HUES48 (cell line): ENCODE measurements around the gene FBL.
"Not testable (repeated sequence)": the region's sequence is repeated elsewhere in the genome, so short reads cannot be mapped to it uniquely, and the experiment has no call there.

ENCODE experiments used
- H3K27ac ChIP-seq: one replicate; pipeline ENCODE4 v1.7.0; 2013; ENCODE audit warnings: low read depth, low read length, inconsistent platforms
- H3K27me3 ChIP-seq: 2 replicates; pipeline ENCODE4 v1.6.1; 2013; ENCODE audit warnings: mild to moderate bottlenecking, low read length; ENCODE audit not compliant: control insufficient read depth, insufficient read depth
- H3K36me3 ChIP-seq: 2 replicates; pipeline ENCODE4 v1.6.1; 2013; ENCODE audit warnings: low read length; ENCODE audit not compliant: control insufficient read depth, insufficient read depth
- H3K4me1 ChIP-seq: 2 replicates; pipeline ENCODE4 v1.6.1; 2013; ENCODE audit warnings: mild to moderate bottlenecking, low read length; ENCODE audit not compliant: control insufficient read depth, insufficient read depth
- H3K4me3 ChIP-seq: 2 replicates; pipeline ENCODE4 v1.5.1; 2013; ENCODE audit warnings: mild to moderate bottlenecking, low read depth, low read length
- H3K9ac ChIP-seq: 2 replicates; pipeline ENCODE4 v1.6.1; 2013; ENCODE audit warnings: mild to moderate bottlenecking, low read depth, low read length, moderate library complexity
- H3K9me3 ChIP-seq: 2 replicates; pipeline ENCODE4 v1.6.1; 2013; ENCODE audit warnings: low read length; ENCODE audit not compliant: control insufficient read depth, insufficient read depth

Gene FBL

GRCh38 chr19:39823686-39824085, 22.5 kb downstream of the FBL start:
- Histone ChIP-seq H3K9me3 (no peaks in the 10 kb centered on the region), H3K27me3 (no peaks in the 10 kb centered on the region), H3K27ac (no peak overlapping the region), H3K9ac (0 out of 2 replicates have a peak overlapping the region, but pooled peaks have one; percentile 69), H3K4me1 (peaks cover 6% of the 10 kb centered on the region; the same call in 1 of the 2 replicates), H3K36me3 (peaks cover 20% of the 10 kb centered on the region), H3K4me3 (peak overlapping the region; percentile 86)

DNA sequence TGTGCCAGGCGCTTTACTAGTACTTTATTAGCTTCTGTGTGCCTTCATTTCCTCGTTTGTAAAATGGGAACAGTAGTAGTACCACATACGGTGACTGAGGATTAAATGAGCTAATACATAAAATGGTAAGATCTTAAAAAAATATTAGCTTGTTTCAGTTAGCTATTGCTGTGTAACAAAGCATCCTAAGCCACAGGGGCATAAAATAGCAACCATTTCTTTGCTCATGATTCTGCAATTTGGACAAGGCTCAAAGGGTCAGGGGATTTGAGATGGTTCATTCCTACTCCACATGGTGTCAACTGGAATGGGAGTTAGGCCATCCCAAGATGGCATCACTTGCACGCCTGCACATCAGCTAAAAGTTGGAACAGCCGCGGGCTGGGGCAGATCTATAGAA, 25.5 kb downstream of the FBL start:
- H3K4me1 ChIP-seq: peaks cover 6% of the 10 kb centered on the region; the same call in 1 of the 2 replicates
- H3K36me3 ChIP-seq: no peaks in the 10 kb centered on the region
- no peak overlapping the region for H3K4me3 ChIP-seq
- no peaks in the 10 kb centered on the region for H3K9me3 ChIP-seq
- H3K27me3 ChIP-seq: no peaks in the 10 kb centered on the region
- no peak overlapping the region for H3K9ac ChIP-seq
- no peak overlapping the region for H3K27ac ChIP-seq

DNA sequence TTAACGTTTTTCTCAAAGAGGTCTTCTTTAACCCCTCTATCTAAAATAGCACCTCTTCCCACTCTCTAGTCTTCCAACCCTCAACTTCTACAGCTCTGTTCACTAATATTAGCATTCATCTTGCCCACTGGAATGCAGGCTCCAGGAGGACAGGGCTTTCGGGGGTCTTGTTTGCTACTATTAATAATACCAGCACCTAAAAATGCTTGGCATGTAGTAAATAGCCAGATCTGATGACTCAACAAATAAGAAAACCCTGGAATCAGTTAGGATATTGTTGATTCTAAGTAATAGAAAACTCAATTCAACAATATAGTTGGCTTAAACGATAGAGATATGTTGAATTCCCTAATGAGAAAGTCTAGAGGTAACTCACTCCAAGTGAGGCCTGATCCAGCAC, 26.4 kb downstream of the FBL start:
- Histone ChIP-seq H3K9ac (no peak overlapping the region), H3K36me3 (no peaks in the 10 kb centered on the region), H3K27me3 (no peaks in the 10 kb centered on the region), H3K4me1 (peaks cover 6% of the 10 kb centered on the region; the same call in 1 of the 2 replicates), H3K4me3 (no peak overlapping the region), H3K27ac (no peak overlapping the region), H3K9me3 (no peaks in the 10 kb centered on the region)

GRCh38 chr19:39818626-39819097, 27.5 kb downstream of the FBL start:
- H3K27ac ChIP-seq: no peak overlapping the region
- no peaks in the 10 kb centered on the region for H3K27me3 ChIP-seq
- H3K4me3 ChIP-seq: no peak overlapping the region
- H3K9me3 ChIP-seq: no peaks in the 10 kb centered on the region
- no peaks in the 10 kb centered on the region for H3K36me3 ChIP-seq
- H3K4me1 ChIP-seq: peaks cover 4% of the 10 kb centered on the region; the same call in 1 of the 2 replicates
- H3K9ac ChIP-seq: no peak overlapping the region

DNA sequence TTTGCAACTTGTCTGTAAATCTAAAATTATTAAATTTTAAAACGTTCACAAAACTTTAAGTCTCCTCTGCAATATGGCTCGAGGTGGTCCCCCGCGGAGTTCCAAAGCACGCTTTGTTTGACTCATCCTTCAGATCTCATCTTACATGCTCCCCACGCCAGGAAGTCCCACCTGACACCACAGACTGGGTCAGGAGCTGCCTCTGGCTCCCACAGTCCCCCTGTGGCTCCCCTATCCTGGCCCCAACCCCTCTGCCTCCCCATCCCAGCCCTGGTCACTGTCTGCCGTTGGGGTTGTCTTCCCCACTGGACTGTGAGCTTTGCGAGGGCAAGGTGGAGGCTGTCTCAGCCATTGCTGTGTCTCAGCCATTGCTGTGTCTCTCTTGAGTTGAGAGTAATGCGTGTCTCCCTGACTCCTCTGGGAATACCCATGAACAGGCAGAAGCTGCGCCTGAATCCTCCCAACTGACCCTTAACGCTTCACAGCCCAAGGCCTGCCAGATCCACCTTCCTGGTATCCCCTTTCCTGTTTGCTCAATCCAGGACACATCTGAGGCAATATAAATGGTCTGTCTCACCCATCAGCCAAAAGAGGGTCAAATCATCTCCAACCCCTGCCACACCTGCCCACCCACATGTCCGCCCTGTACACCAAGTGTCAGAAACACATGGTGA, 28.2 kb downstream of the FBL start:
- Histone ChIP-seq H3K9ac (no peak overlapping the region), H3K4me1 (no peaks in the 10 kb centered on the region), H3K27ac (no peak overlapping the region), H3K9me3 (no peaks in the 10 kb centered on the region), H3K36me3 (no peaks in the 10 kb centered on the region), H3K27me3 (no peaks in the 10 kb centered on the region), H3K4me3 (no peak overlapping the region)

DNA sequence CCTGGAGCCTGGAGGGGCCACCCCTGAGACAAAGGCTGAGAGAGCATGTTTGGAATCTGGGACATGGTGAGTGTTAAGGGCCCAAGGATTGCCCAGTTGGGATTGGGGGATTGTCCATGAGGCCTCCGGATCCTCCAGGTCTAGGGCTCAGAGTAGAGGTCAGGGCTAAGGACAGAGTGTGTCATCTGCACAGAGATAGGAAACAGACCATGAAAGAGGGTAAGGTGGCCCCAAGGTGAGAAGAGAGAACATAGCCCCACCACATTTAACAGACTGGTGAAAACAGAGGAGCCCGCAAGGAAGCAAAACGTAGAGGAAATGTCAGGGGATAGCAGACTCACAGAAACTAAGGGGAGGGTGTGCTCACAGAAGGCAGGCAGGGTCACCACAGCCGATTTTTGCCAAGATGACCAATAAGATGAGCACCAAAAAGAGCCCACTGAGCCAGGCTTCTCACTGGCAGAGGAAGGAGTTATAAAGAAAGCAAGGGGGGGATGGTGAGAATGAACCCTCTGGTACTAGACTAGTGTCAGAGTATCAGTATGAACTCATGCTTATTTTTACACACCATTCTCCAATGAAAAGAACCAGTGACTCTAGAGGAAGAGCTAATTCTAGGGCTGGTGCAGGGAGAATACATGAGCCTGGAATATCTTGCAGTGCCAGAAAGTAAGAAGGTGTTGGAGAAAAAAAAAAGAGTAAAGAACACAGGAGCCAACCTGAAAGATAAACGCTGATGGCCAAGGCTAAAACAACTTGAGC, 29.7 kb downstream of the FBL start:
- Histone ChIP-seq H3K4me1 (no peaks in the 10 kb centered on the region), H3K27me3 (no peaks in the 10 kb centered on the region), H3K27ac (no peak overlapping the region), H3K9me3 (no peaks in the 10 kb centered on the region), H3K36me3 (no peaks in the 10 kb centered on the region), H3K4me3 (no peak overlapping the region), H3K9ac (no peak overlapping the region)

- no peak overlapping the region for H3K27ac ChIP-seq
- H3K27me3 ChIP-seq: no peaks in the 10 kb centered on the region
- no peaks in the 10 kb centered on the region for H3K36me3 ChIP-seq
- H3K9ac ChIP-seq: no peak overlapping the region
- H3K9me3 ChIP-seq: no peaks in the 10 kb centered on the region
- H3K4me1 ChIP-seq: no peaks in the 10 kb centered on the region
- H3K4me3 ChIP-seq: no peak overlapping the region
These were observed 31.6 kb downstream of the FBL start for GRCh38 chr19:39814595-39814994.

- H3K9ac ChIP-seq, H3K4me3 ChIP-seq, H3K36me3 ChIP-seq, H3K4me1 ChIP-seq, H3K27me3 ChIP-seq, H3K9me3 ChIP-seq, H3K27ac ChIP-seq: not testable (repeated sequence)
These were observed 32.1 kb downstream of the FBL start for GRCh38 chr19:39814111-39814510.

DNA sequence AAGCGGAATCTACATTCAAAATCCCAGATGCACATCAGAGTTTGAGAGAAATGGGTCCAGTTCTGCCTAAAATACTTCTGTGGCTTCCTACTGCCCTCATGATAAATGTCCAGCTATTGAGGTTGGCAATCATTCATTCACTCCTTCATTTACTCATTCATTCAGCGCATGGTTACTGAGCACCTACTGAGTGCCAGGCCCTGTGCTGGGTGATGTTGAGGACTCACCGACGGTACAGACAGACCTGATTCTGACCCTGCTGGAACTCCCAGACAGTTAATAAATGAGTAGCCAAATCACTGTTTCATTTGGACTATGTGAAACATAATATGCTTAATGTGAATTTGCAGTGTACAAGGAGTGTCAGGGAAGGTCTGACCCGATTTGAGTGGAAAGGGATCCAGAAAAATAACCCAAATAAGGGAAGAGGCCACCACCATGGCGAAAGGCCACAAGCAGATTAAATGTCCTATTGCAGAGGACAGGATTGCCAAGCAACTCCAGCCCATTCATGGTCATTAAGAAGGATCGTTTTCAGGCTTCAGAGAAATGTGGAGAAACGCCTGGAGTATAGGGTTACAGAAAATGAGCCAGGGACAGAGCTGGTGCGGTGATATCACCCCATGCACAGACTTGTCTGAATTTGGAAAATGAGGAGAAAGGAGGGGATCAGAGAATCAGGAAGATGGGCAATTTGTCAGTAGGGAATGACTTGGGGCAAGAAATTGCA, 32.8 kb downstream of the FBL start:
- no peak overlapping the region for H3K9ac ChIP-seq
- no peaks in the 10 kb centered on the region for H3K27me3 ChIP-seq
- no peaks in the 10 kb centered on the region for H3K9me3 ChIP-seq
- no peaks in the 10 kb centered on the region for H3K36me3 ChIP-seq
- H3K4me3 ChIP-seq: no peak overlapping the region
- H3K4me1 ChIP-seq: no peaks in the 10 kb centered on the region
- H3K27ac ChIP-seq: no peak overlapping the region

DNA sequence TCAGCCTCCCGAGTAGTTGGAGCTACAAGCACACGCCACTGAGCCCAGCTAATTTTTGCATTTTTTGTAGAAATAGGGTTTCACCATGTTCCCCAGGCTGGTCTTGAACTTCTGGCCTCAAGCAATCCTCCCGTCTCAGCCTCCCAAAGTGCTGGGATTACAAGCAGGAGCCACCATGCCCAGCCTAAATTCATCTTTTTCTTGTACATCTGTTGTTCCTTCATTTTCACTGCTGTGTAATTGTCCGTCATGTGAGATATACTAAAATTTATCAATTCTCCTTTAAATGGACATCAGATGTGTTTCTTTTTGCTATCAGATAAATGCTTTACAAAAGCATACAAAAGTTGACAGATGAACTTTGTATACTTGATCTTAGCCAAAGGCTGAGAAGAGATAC, 35.1 kb downstream of the FBL start:
- Histone ChIP-seq H3K9me3 (no peaks in the 10 kb centered on the region), H3K4me3 (no peak overlapping the region), H3K9ac (no peak overlapping the region), H3K36me3 (no peaks in the 10 kb centered on the region), H3K4me1 (no peaks in the 10 kb centered on the region), H3K27ac (no peak overlapping the region), H3K27me3 (no peaks in the 10 kb centered on the region)

- H3K27me3 ChIP-seq: no peaks in the 10 kb centered on the region
These were observed 35.8 kb downstream of the FBL start for GRCh38 chr19:39810424-39810823.

More at GRCh38 chr19:39810424-39810823, 35.8 kb downstream of the FBL start:
- Histone ChIP-seq H3K27ac (no peak overlapping the region), H3K4me3 (no peak overlapping the region), H3K9me3 (no peaks in the 10 kb centered on the region), H3K9ac (no peak overlapping the region), H3K4me1 (no peaks in the 10 kb centered on the region), H3K36me3 (no peaks in the 10 kb centered on the region)
